Mesothelial cell of epicardium (in vitro differentiated cells): ENCODE results near the gene MYH10. TPM values are rescaled to one million over a fixed set of nuclear protein-coding genes. Genes with fewer than 3 reads are reported as not detected.

Source experiments
- DNase-seq, 2 experiments: peaks; one replicate each; pipeline ENCODE4 v3.0.0; 2021; ENCODE audit warnings: low spot score in 2 of 2; ENCODE audit not compliant: unreplicated experiment in 2 of 2
- H3K27ac Mint-ChIP-seq: 2 replicates; pipeline ENCODE4 v1.8.0; 2021; ENCODE audit warnings: mixed read lengths
- H3K27me3 Mint-ChIP-seq: 2 replicates; pipeline ENCODE4 v1.8.0; 2021; ENCODE audit warnings: low read depth, mixed read lengths
- H3K36me3 Mint-ChIP-seq: 2 replicates; pipeline ENCODE4 v1.8.0; 2021; ENCODE audit warnings: mixed read lengths
- H3K4me1 Mint-ChIP-seq: 2 replicates; pipeline ENCODE4 v1.8.0; 2021; ENCODE audit warnings: mixed read lengths
- H3K4me3 Mint-ChIP-seq: 2 replicates; pipeline ENCODE4 v1.8.0; 2021; ENCODE audit warnings: mild to moderate bottlenecking, moderate library complexity, mixed read lengths
- H3K9me3 Mint-ChIP-seq: 2 replicates; pipeline ENCODE4 v1.8.0; 2021; ENCODE audit warnings: mixed read lengths
- total RNA-seq: library from RNA; stranded (reverse); gene quantifications from 3 replicates; pipeline ENCODE4 v1.2.1, GENCODE V29; 2021
- TF ChIP-seq, protein P1 (sequence below): fragments of 200-600 bp; sonication (generic); IDR thresholded peaks from one replicate; pipeline ENCODE4 v1.5.0; 2021; ENCODE audit warnings: antibody characterized with exemption; ENCODE audit not compliant: unreplicated experiment

Gene MYH10
- total RNA-seq, 1 donor from 2014 or later, result 328 TPM

GRCh38 chr17:8481703-8482102 lies 148.8 kb downstream of the MYH10 start:
- DNase-seq, result no peak
- H3K9me3 Mint-ChIP-seq, result peaks cover 15% of the 10 kb centered on the region
- H3K27ac Mint-ChIP-seq, result no peak overlapping the region
- H3K36me3 Mint-ChIP-seq, result peaks cover 68% of the 10 kb centered on the region
- TF ChIP-seq, protein P1, sequence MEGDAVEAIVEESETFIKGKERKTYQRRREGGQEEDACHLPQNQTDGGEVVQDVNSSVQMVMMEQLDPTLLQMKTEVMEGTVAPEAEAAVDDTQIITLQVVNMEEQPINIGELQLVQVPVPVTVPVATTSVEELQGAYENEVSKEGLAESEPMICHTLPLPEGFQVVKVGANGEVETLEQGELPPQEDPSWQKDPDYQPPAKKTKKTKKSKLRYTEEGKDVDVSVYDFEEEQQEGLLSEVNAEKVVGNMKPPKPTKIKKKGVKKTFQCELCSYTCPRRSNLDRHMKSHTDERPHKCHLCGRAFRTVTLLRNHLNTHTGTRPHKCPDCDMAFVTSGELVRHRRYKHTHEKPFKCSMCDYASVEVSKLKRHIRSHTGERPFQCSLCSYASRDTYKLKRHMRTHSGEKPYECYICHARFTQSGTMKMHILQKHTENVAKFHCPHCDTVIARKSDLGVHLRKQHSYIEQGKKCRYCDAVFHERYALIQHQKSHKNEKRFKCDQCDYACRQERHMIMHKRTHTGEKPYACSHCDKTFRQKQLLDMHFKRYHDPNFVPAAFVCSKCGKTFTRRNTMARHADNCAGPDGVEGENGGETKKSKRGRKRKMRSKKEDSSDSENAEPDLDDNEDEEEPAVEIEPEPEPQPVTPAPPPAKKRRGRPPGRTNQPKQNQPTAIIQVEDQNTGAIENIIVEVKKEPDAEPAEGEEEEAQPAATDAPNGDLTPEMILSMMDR, result no peak
- H3K4me3 Mint-ChIP-seq, result no peak overlapping the region
- H3K27me3 Mint-ChIP-seq, result no peaks in the 10 kb centered on the region
- H3K4me1 Mint-ChIP-seq, result no peaks in the 10 kb centered on the region

- Mint-ChIP-seq H3K4me1 (no peaks in the 10 kb centered on the region), H3K27me3 (no peaks in the 10 kb centered on the region), H3K9me3 (peaks cover 15% of the 10 kb centered on the region), H3K4me3 (no peak overlapping the region), H3K36me3 (peaks cover 65% of the 10 kb centered on the region), H3K27ac (no peak overlapping the region)
- DNase-seq, result no peak
- TF ChIP-seq, protein P1, result no peak
Observed at GRCh38 chr17:8481089-8481488, 149.4 kb downstream of the MYH10 start.

GRCh38 chr17:8480011-8480976 lies 150.2 kb downstream of the MYH10 start:
- peaks cover 64% of the 10 kb centered on the region for H3K36me3 Mint-ChIP-seq

DNA sequence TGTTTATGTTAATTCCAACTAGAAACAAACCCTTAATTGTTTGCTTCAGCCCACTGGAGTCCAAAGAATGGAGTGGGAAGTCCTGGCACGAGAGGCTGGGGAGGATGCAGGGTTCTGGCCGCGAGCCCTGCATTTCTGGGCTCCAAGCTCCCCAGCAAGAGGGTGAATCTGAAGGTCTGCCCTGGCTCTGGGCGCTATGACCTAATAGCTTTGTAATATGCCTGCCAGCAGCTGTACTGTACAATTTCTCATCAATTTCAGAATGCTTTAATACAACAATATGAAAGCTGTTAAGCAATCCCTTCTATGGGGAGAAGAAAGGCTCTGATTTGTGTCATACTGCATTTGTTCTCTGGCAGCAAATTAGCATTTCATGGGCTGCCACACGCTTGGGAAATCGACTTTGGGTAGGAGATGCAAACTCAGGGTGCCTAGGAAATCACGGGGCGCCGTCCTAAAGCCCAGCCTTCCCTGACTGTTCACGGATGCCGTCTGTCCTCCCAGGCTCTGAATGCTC lies 151.0 kb downstream of the MYH10 start:
- TF ChIP-seq, protein P1, result no peak
- H3K36me3 Mint-ChIP-seq, result peaks cover 61% of the 10 kb centered on the region
- H3K27me3 Mint-ChIP-seq, result no peaks in the 10 kb centered on the region
- no peak overlapping the region for H3K4me3 Mint-ChIP-seq
- no peaks in the 10 kb centered on the region for H3K4me1 Mint-ChIP-seq
- DNase-seq, result no peak
- peaks cover 2% of the 10 kb centered on the region for H3K9me3 Mint-ChIP-seq
- no peak overlapping the region for H3K27ac Mint-ChIP-seq

More at GRCh38 chr17:8480011-8480976, 150.2 kb downstream of the MYH10 start:
- Mint-ChIP-seq H3K4me1 (no peaks in the 10 kb centered on the region), H3K9me3 (peaks cover 8% of the 10 kb centered on the region), H3K4me3 (no peak overlapping the region), H3K27ac (no peak overlapping the region), H3K27me3 (no peaks in the 10 kb centered on the region)
- TF ChIP-seq, protein P1, result no peak
- no peak for DNase-seq

DNA sequence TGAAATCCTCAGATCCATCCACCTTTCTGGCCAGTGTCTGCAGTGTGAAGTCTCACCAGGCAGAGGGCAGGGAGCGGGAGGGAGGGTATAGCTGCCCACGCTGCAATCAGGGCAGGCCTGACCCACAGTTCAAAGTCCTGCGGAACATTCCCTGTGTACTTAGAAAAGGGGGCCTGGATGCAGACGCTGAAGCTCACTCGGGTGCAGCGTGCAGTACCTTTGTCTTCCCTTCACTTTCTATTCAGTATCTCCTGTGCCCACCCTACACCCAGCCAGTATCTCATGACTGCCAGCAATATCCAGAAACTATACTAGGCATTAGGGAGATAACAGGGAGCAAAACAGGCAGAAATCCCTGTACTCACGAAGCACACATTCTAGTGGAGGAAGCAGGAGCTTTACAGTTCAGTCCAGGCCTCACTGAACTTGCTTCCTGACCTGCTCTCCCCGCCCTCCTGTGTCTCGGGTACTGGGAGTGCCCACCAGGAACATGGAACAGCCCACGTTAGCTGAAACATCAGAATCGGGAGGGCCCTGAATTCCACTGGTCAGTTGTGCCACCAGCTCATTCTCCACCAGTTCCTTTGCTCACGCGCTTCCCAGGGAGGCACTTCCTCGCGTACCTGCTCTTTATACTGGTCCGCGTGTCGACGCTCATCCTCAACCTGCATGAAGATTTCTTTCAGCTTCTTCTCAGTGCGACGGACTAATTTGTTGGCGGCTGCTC lies 152.6 kb downstream of the MYH10 start:
- H3K36me3 Mint-ChIP-seq, result peaks cover 58% of the 10 kb centered on the region

More for the DNA sequence above, 152.6 kb downstream of the MYH10 start:
- Mint-ChIP-seq H3K27me3 (no peaks in the 10 kb centered on the region), H3K4me1 (no peaks in the 10 kb centered on the region), H3K9me3 (no peaks in the 10 kb centered on the region), H3K4me3 (no peak overlapping the region), H3K27ac (no peak overlapping the region)
- TF ChIP-seq, protein P1, result no peak
- DNase-seq, result no peak
